H54 (cell line): ENCODE measurements around the gene NBPF3.

Experiments used
- DNase-seq: peaks from one replicate; pipeline ENCODE4 v3.0.0; 2011; ENCODE audit warnings: low spot score, mixed read lengths; ENCODE audit not compliant: insufficient read length
- FAIRE-seq: peaks from 3 replicates; lab custom pipeline; 2011; peaks lifted over from hg19 to GRCh38; lab: Jason Lieb, UNC
- POLR2A ChIP-seq: IDR thresholded peaks from 2 replicates; pipeline ENCODE4 v1.6.1; 2011; ENCODE audit warnings: low read depth, mild to moderate bottlenecking, low read length

The NBPF3 gene

DNA sequence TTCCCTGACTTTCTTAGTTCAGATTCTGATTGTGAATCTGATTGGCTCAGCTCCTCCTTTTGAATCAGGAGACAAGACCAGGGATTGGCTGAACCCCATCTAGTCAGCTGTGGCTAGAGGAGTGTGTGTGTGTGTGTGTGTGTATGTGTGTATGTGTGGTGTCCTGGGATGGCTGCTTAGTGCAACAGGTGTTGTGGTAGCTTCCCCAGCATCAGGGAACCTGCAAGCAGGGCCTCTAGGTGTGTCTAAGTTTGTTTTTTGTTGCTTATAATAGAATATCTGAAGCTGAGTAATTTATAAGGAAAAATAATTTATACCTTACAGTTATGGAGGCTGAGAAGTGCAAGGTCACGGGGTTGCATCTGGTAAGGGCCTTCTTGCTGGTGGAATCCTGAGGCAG is 56.1 kb downstream of the NBPF3 start:
- no peak for DNase-seq
- TF ChIP-seq POLR2A, result no peak
- no peak for FAIRE-seq

DNA sequence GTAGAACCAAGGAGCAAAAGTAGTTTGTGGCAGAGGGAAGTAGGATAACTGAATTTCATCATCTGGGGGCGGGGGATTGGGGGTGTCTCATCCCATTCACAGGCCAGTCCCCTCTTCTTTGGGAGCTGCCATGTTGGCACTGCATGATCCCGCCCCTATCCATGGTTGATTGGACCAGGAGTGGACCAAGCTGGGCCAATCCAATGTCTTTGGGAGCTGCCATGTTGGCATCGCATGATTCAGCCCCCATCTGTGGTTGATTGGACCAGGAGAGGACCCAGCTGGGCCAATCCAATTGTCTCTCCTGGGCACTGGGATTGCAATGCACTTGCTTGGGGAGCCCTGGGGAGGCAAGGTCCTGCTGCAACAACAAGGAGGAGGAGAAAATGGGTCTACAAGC is 56.9 kb downstream of the NBPF3 start:
- FAIRE-seq, result no peak
- no peak for DNase-seq
- no peak for TF ChIP-seq POLR2A

DNA sequence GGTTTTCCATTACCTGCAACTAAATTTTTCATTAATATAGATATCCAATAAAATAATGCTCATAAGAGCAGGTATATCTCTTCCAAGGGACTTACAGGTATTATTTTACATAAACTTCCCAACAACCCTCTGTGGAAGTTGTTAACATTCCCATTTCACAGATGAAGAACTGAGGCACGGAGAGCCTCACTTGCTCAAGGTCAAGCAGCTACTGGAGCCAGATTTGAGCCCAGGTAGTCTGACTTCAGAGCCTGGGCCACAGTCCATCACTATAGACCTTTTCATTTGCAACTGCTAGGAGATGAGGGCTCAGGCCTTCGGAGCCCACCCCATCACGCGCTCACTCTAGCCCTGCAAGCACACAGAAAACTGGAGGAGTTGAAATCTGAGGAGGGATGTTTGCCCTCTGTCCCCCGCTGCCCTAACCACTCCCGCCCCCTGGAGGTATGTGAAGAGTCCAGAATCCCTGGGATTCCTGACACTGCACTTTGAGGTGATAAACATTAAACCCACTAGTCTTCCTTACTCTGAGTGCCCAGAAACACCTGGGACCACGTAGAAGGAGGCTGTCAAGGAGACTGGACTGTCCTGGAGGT is 57.6 kb downstream of the NBPF3 start:
- DNase-seq (no peak), FAIRE-seq (no peak)
- TF ChIP-seq POLR2A, result no peak

DNA sequence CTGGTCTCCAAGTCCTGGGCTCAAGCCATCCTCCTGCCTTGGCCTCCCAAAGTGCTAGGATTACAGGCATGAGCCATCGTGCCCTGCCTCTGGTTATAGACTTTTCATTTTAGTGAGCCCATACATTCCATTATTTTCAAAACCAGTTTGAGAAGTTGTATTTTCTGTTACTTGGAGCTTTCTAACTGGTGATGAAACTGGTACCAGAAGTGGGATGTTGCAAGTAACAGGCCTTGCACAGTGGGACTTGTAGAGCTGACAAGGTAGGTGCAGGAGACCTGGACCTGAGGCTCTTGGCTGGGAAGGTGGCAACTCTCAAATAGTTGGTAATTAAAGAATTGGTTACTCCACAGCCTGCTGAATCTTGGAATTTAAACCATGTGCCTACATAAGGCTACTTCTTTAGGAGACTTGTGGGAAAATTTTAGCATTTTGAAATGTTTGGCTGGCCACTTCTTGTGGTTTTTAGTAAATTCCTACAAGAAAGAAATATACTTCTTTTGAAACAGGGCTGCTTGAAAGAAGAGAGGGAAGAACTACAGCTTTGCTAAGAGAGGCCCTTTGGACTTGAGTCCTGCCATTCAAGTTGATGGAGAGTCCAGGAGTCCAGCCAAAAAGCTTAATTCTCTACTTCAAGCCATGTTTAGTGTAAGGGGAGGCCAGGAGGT is 59.5 kb downstream of the NBPF3 start:
- DNase-seq, result no peak
- FAIRE-seq, result no peak
- no peak for TF ChIP-seq POLR2A

DNA sequence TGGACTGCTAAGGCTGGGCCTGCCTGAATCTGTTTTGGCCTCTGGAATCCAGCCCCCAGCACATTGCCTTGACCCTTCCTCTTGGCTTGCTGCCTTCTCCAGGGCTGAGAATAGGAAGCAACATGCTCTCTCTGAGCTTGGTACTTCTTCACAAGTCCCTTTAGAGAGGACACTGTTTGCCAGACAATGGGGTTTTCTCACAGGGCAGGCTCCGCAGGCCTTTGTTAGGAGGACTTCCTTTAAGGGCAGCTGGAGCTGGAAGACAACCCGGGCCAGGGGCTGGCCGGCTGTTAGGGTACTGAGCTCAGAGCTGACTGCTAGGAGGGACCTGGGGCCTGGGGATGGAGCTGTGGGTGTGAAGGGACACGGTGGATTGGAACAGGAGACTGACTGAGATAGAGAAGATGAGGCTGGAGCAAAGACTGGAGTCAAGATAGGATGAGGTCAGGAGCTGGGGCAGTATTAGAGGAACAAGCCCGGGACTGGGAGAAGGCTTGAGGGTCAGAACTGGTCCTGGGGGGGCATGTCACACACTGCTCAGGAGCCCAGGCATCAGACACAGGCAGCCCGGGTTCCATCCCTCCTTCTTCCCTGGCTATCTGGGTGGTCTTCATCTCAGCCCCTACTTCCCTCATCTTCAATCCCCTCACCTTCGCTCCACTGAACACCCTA is 63.9 kb downstream of the NBPF3 start:
- no peak for TF ChIP-seq POLR2A
- DNase-seq (no peak), FAIRE-seq (no peak)

DNA sequence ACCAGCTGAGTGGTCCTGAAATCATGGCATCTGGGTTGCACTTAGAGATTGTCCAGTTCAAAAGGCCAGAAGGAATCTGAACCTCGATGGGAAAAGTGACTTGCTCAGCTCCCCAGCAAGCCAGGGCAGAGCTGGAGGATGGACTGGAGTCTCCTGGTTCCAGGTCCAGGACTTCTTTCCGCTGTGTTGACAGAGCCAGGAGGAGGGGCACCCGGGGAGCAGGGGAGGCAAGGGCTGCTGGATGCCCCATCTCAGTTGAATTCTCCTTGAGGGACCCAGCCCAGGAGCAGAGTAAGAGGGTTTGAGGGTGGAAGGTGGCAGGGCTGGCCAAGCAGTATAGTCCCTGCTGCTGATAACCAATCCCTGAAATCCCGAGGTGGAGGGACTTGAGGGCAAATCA is 66.9 kb downstream of the NBPF3 start:
- TF ChIP-seq POLR2A, result no peak
- no peak for FAIRE-seq

DNA sequence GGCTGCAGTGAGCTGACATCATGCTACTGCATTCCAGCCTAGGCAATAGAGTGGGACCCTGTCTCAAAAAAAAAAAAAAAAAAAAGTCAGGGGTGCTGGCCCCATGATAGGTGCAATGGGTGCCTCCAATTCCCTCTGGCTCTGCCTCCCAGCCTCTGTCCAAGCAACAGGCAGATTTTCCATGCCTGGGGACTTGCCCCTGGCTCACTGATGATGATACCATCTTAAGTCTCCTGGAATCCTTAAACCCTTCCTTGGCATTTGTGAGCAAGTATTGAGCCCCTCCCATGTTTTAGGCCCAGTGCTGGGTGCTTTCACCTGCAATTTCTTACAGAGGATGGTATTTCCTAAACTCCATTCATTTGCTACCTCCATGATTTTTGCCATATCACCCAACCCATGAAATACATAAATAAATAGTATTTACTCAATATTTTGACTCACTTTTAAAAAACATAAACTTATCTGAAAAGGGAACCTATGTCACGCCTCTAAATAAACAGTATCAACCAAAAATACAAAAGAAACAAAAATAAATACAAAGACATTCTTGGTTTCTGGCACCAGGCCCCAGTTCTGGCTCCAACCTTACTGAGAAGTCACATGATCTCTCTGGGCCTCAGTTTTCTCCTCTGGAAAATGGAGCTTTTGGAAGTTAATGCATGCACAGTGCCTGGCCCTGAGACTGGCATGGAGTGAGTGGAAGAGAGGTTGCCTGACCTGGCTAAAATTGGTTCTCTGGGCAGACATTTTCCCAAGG is 67.8 kb downstream of the NBPF3 start:
- no peak for TF ChIP-seq POLR2A
- DNase-seq, result no peak
- FAIRE-seq, result no peak

More for the DNA sequence above, 66.9 kb downstream of the NBPF3 start:
- DNase-seq, result no peak

DNA sequence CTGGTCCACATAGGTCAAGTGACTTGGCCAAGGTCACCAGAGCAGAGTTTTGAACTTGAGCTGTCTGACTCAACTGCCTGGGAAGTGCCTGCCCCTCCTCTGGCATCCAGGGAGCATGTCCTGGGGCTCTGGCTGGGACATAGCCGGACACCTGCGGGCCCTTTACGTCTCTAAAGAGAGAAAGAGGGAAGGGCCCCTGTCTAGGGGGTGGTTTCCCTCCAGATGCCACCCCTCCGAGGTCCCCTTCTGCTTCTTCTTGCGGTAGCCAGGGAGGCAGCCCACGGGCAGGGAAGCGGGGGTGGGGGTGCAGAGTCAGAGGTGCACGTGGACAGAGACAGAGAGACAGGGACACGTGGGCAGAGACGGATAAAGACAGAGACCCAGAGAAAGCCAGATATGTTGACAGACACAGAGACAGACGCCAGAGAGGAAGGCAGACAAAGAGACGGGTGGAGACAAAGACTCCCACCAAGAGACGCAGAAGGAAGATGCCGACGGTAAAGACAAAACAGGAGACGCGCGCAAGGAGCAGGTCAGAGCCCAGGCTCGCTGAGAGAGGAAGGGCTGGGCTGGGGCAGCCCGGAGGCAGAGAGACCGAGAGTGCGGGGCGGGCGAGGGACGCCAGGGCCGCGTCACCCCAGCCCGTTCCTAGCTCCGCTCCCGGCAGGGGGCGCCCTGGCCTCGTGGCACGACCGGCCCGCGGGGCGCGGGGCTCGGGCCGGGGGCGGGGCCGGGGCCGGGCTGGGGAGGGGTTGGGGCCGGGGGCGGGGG is 68.8 kb downstream of the NBPF3 start:
- no peak for FAIRE-seq
- no peak for TF ChIP-seq POLR2A
- DNase-seq, result no peak

DNA sequence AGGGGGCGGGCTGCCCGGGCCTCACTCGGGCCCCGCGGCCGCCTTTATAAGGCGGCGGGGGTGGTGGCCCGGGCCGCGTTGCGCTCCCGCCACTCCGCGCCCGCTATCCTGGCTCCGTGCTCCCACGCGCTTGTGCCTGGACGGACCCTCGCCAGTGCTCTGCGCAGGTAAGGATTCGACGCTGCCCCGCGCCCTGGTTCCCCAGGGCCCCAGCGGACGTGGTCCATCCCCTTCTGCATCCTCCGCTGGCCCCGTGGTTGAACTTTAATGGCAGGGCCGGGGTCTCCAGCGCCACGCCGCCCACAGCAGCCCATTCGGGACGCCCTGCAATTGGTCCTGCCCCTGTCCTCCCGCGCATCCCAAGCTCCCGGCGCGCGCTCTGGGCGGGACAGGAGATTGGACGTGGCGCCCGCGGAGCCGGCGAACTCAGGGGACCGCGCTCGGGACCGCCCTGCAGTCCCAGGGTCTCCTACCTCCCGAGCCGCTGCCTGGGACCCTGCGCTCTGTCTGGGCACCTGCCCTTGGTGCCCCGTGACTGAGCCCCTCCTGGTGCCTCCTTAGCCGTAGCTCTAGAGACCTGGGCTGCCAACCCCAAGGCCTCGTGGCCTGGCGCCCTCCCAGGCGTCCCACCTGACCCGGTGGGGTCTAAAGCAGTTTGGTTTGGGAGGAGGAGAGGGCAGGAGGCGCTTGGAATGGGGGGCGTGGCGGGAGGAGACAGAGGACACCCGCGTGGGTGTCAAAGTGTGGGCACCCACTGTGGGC is 69.6 kb downstream of the NBPF3 start, which contains the start of gene ALPL:
Gene ALPL (plus strand): TSS at position 73 of the 762 bp plus-strand sequence. CDS start 44,659 bp downstream, outside the sequence.
- no peak for TF ChIP-seq POLR2A
- DNase-seq (no peak), FAIRE-seq (no peak)

DNA sequence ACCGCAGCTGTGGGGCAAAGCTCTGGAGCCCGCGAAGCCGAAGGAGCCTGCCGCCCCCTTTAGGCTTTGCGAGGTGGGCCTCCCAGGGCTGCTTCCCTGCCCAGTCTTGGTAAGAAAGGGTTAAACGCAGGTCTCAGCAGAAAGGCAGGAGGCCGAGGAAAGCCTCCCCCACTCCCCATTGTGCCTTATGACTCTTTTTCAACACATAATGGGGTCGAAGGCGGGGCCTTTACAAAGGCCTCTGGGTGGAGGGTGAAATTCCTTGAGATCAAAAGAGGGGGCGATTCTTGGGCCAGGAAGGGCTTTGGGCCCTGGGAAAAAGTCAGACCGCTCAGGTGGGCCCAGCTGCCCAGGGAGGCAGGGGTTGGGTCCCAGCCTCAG is 70.2 kb downstream of the NBPF3 start:
- DNase-seq, result no peak
- no peak for FAIRE-seq
- no peak for TF ChIP-seq POLR2A

DNA sequence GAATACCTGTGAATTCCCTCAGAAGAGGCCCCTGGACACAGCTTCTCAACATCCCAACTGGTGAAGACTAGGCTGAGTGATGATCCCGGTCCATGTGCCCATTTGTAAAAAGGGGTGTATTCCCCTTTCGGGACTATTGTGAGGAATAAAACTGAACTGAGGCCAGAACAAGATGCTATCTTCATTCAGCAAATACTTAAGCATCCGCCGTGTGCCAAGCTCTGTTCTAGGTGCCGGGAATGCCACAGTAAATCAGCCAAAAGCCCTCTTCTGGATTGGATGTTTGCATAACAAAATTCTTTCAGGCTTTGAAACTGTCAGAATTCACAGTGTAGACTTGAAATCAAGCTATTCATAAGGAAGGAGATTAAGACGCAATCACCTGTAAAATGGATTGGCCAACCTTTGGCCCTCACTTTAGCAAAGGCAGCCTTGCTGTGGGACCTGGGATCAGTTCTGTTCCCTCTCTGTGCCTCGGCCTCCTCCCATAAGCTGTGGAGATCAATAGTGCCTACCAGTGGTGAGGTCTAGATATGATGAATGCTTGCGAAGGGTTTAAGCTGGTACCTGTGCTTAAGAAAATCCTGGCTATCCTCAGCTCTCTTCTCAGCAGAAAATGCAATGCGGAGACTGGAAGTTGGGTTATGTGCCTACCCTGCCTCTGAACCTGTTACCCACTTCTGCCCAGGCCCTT is 71.1 kb downstream of the NBPF3 start:
- no peak for TF ChIP-seq POLR2A
- no peak for DNase-seq
- FAIRE-seq, result no peak
